HEK293 (cell line): ENCODE measurements around the gene PKNOX2.

Experiments
- CTCF ChIA-PET: fragments of 350-600 bp; formaldehyde crosslinking; extraction: SDS; loops from one replicate; lab custom pipeline; 2021; ENCODE audit warnings: antibody characterized with exemption; lab: Yijun Ruan, JAX
- POLR2A ChIA-PET: fragments of 300-600 bp; formaldehyde crosslinking; extraction: SDS; loops from one replicate; lab custom pipeline; 2020; ENCODE audit warnings: antibody characterized with exemption, inconsistent platforms; lab: Yijun Ruan, JAX
- H3K27ac ChIP-seq: fragments of 200-500 bp; sonication (Bioruptor generic); 2 replicates; pipeline ENCODE4 v1.5.1; 2014; ENCODE audit warnings: low read depth, low read length, control low read depth, inconsistent platforms; ENCODE audit errors: extremely low read depth
- H3K36me3 ChIP-seq, 2 experiments: fragments of 200-500 bp in 1 of 2; sonication (Bioruptor generic) in 1 of 2; 1 replicate in 1 of 2; 2 replicates in 1 of 2; pipeline ENCODE4 v1.5.1; 2014 to 2017; ENCODE audit warnings: inconsistent platforms in 2 of 2, low read length in 2 of 2; ENCODE audit not compliant: control insufficient read depth in 2 of 2, insufficient read depth in 1 of 2
- H3K4me1 ChIP-seq: fragments of 200-500 bp; sonication (Bioruptor generic); 2 replicates; pipeline ENCODE4 v1.5.1; 2014; ENCODE audit warnings: mild to moderate bottlenecking, low read length, inconsistent platforms; ENCODE audit not compliant: control insufficient read depth, insufficient read depth
- H3K4me3 ChIP-seq: 2 replicates; pipeline ENCODE4 v1.5.1; 2011; ENCODE audit warnings: low read depth, mild to moderate bottlenecking, control low read depth, low read length, moderate library complexity
- H3K9me3 ChIP-seq: fragments of 200-500 bp; sonication (Bioruptor generic); 2 replicates; pipeline ENCODE4 v1.5.1; 2014; ENCODE audit warnings: low read depth, low read length, inconsistent platforms; ENCODE audit not compliant: control insufficient read depth, insufficient read depth
- GLIS2 ChIP-seq: fragments of 450-650 bp; formaldehyde crosslinking; IDR thresholded peaks from 2 replicates; pipeline ENCODE4 v1.5.1; 2016; ENCODE audit warnings: missing biosample characterization, missing genetic modification characterization
- PBX3 ChIP-seq: sonication (generic); formaldehyde crosslinking; IDR thresholded peaks from 2 replicates; pipeline ENCODE4 v1.8.1; 2022; ENCODE audit warnings: mild to moderate bottlenecking, moderate library complexity, missing genetic modification reagents
- PRDM10 ChIP-seq: fragments of 450-650 bp; formaldehyde crosslinking; IDR thresholded peaks from 2 replicates; pipeline ENCODE4 v1.5.1; 2016; ENCODE audit warnings: missing biosample characterization, missing genetic modification characterization
- PRDM6 ChIP-seq: fragments of 450-650 bp; formaldehyde crosslinking; IDR thresholded peaks from 2 replicates; pipeline ENCODE4 v1.5.1; 2017; ENCODE audit warnings: missing biosample characterization, missing genetic modification characterization
- SCRT2 ChIP-seq: fragments of 450-650 bp; formaldehyde crosslinking; IDR thresholded peaks from 2 replicates; pipeline ENCODE4 v1.5.1; 2016; ENCODE audit warnings: missing biosample characterization, missing genetic modification characterization
- YY2 ChIP-seq: fragments of 450-650 bp; formaldehyde crosslinking; IDR thresholded peaks from 2 replicates; pipeline ENCODE4 v1.5.1; 2016; ENCODE audit warnings: missing biosample characterization, missing genetic modification characterization
- ZBTB7A ChIP-seq: fragments of 450-650 bp; formaldehyde crosslinking; IDR thresholded peaks from 2 replicates; pipeline ENCODE4 v1.5.1; 2016; ENCODE audit warnings: low read depth, missing biosample characterization, missing genetic modification characterization
- ZFP3 ChIP-seq: fragments of 450-650 bp; formaldehyde crosslinking; IDR thresholded peaks from 2 replicates; pipeline ENCODE4 v1.5.1; 2016; ENCODE audit warnings: low read depth, missing biosample characterization, missing genetic modification characterization
- ZIC2 ChIP-seq: fragments of 450-650 bp; formaldehyde crosslinking; IDR thresholded peaks from 2 replicates; pipeline ENCODE4 v1.5.1; 2016; ENCODE audit warnings: missing biosample characterization, missing genetic modification characterization
- ZNF140 ChIP-seq: fragments of 450-650 bp; formaldehyde crosslinking; IDR thresholded peaks from 2 replicates; pipeline ENCODE4 v1.5.1; 2016; ENCODE audit warnings: missing biosample characterization, missing genetic modification characterization
- ZNF248 ChIP-seq: fragments of 450-650 bp; formaldehyde crosslinking; IDR thresholded peaks from 2 replicates; pipeline ENCODE4 v1.5.1; 2017; ENCODE audit warnings: missing biosample characterization, missing genetic modification characterization
- ZNF501 ChIP-seq: fragments of 450-650 bp; formaldehyde crosslinking; IDR thresholded peaks from 2 replicates; pipeline ENCODE4 v1.5.1; 2016; ENCODE audit warnings: missing biosample characterization, missing genetic modification characterization
- ZNF518A ChIP-seq: fragments of 450-650 bp; formaldehyde crosslinking; conservative IDR thresholded peaks from 2 replicates; pipeline ENCODE4 v1.5.1; 2016; ENCODE audit warnings: low read depth, missing biosample characterization, missing genetic modification characterization
- ZNF585B ChIP-seq: fragments of 450-650 bp; formaldehyde crosslinking; IDR thresholded peaks from 2 replicates; pipeline ENCODE4 v1.5.1; 2016; ENCODE audit warnings: missing biosample characterization, missing genetic modification characterization
- ZNF76 ChIP-seq: fragments of 450-650 bp; formaldehyde crosslinking; IDR thresholded peaks from 2 replicates; pipeline ENCODE4; 2016; ENCODE audit warnings: low read depth, missing biosample characterization, missing genetic modification characterization, borderline replicate concordance
- ZSCAN5A ChIP-seq: fragments of 450-650 bp; formaldehyde crosslinking; IDR thresholded peaks from 2 replicates; pipeline ENCODE4 v1.5.1; 2016; ENCODE audit warnings: missing biosample characterization, missing genetic modification characterization

PKNOX2 gene

GRCh38 chr11:125301346-125301745, 136.8 kb downstream of the PKNOX2 start:
- no peaks in the 10 kb centered on the region for H3K9me3 ChIP-seq
- ChIA-PET CTCF (interaction anchor here (0.5 to 1.0 kb wide), 4 partner anchors 44 to 190 kb away, joined by 3 to 4 read pairs (median 3); partner anchors contain the start of genes PKNOX2 and TMEM218), POLR2A (interaction anchor here (0.5 kb wide), 1 partner anchor 179 kb away, joined by 4 read pairs; no protein-coding TSS in a partner anchor)
- no peak overlapping the region for H3K4me3 ChIP-seq
- TF ChIP-seq PRDM6 (tag by site-specific recombination): 0 out of 2 replicates have a peak, but pooled peaks have one; percentile 16
- no peak for TF ChIP-seq ZNF248
- TF ChIP-seq ZIC2: peak; percentile 50
- H3K36me3 ChIP-seq: no peaks in the 10 kb centered on the region
- H3K4me1 ChIP-seq: peaks cover 4% of the 10 kb centered on the region; the same call in 1 of the 2 replicates
- no peak overlapping the region for H3K27ac ChIP-seq

GRCh38 chr11:125303186-125303585, 138.6 kb downstream of the PKNOX2 start:
- Histone ChIP-seq H3K9me3 (no peaks in the 10 kb centered on the region), H3K27ac (no peak overlapping the region), H3K4me1 (peaks cover 4% of the 10 kb centered on the region; the same call in 1 of the 2 replicates), H3K4me3 (no peak overlapping the region), H3K36me3 (no peaks in the 10 kb centered on the region)
- CTCF ChIA-PET: interaction anchor here (0.7 to 1.4 kb wide), 2 partner anchors 14 to 45 kb away, joined by 3 to 4 read pairs; no protein-coding TSS in a partner anchor
- POLR2A ChIA-PET: interaction anchor here (0.7 kb wide), 1 partner anchor 18 kb away, joined by 3 read pairs; no protein-coding TSS in a partner anchor
- no peak for TF ChIP-seq ZNF518A (tag by site-specific recombination)
- no peak for TF ChIP-seq ZNF76 (tag by site-specific recombination)
- no peak for TF ChIP-seq GLIS2
- TF ChIP-seq ZNF140 (tag by site-specific recombination): no peak
- no peak for TF ChIP-seq ZFP3

- no peak overlapping the region for H3K4me3 ChIP-seq
- no peak overlapping the region for H3K27ac ChIP-seq
- H3K4me1 ChIP-seq: peaks cover 4% of the 10 kb centered on the region; the same call in 1 of the 2 replicates
- no peaks in the 10 kb centered on the region for H3K9me3 ChIP-seq
- H3K36me3 ChIP-seq: no peaks in the 10 kb centered on the region
- ChIA-PET POLR2A (interaction anchor here (0.7 kb wide), 1 partner anchor 18 kb away, joined by 3 read pairs; no protein-coding TSS in a partner anchor), CTCF (interaction anchor here (0.7 kb wide), 1 partner anchor 13 kb away, joined by 3 read pairs; no protein-coding TSS in a partner anchor)
- TF ChIP-seq ZSCAN5A (tag by site-specific recombination) (no peak), PBX3 (CRISPR knock-in tag) (no peak), SCRT2 (no peak), YY2 (tag by site-specific recombination) (no peak), PRDM10 (tag by site-specific recombination) (no peak), ZNF501 (tag by site-specific recombination) (no peak), ZBTB7A (no peak), ZNF140 (tag by site-specific recombination) (no peak), ZNF585B (tag by site-specific recombination) (no peak)
Observed at GRCh38 chr11:125303694-125304093, 139.1 kb downstream of the PKNOX2 start.
